Esophagus muscularis mucosa (tissue), 3 donors: ENCODE data around the gene FBXW9.

Experiments used
- POLR2A ChIP-seq: fragments of 450-650 bp; IDR thresholded peaks from one replicate; pipeline ENCODE4 v1.6.1; 2017; ENCODE audit warnings: antibody characterized with exemption, moderate library complexity, mild to moderate bottlenecking, low read depth
- POLR2AphosphoS5 ChIP-seq, 2 donors: sonication (generic); formaldehyde crosslinking; IDR thresholded peaks; one replicate each; pipeline ENCODE4 v1.6.1; 2017; ENCODE audit warnings: antibody characterized with exemption in 2 of 2
- TF ChIP-seq, protein P1 (sequence below), 3 experiments: fragments of 200-600 bp in 2 of 3; fragments of 450-650 bp in 1 of 3; sonication (generic) in 2 of 3; IDR thresholded peaks; one replicate each; pipeline ENCODE4 v1.5.1; 2017 to 2019; ENCODE audit warnings: antibody characterized with exemption in 3 of 3, mild to moderate bottlenecking in 2 of 3, moderate library complexity in 1 of 3

DNA sequence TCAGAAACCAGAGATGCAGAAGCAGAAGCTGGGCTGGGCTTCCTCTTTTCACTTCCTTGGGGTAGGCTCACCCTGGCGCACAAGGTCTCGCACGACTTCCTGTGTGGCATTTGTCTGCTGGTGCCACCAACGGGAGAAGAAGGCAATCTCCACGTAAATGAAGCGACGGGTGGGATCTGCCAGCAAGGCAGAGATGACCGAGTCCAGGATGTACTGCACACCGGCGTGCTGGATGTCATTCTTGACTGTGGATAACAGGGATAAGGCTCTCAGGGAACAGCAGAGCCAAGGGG is 31.2 kb downstream of the FBXW9 start:
- TF ChIP-seq, protein P1, sequence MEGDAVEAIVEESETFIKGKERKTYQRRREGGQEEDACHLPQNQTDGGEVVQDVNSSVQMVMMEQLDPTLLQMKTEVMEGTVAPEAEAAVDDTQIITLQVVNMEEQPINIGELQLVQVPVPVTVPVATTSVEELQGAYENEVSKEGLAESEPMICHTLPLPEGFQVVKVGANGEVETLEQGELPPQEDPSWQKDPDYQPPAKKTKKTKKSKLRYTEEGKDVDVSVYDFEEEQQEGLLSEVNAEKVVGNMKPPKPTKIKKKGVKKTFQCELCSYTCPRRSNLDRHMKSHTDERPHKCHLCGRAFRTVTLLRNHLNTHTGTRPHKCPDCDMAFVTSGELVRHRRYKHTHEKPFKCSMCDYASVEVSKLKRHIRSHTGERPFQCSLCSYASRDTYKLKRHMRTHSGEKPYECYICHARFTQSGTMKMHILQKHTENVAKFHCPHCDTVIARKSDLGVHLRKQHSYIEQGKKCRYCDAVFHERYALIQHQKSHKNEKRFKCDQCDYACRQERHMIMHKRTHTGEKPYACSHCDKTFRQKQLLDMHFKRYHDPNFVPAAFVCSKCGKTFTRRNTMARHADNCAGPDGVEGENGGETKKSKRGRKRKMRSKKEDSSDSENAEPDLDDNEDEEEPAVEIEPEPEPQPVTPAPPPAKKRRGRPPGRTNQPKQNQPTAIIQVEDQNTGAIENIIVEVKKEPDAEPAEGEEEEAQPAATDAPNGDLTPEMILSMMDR (IDR thresholded peaks at IDR 0.05): no peak
- TF ChIP-seq POLR2AphosphoS5 (IDR thresholded peaks at IDR 0.05) (no peak), POLR2A (no peak)
